GM12878 (cell line): ENCODE measurements around the gene PDGFC. TPM values are rescaled to one million over a fixed set of nuclear protein-coding genes. Genes with fewer than 3 reads are reported as not detected.

Source experiments
- ATAC-seq: fragments of 200-7000 bp; cut with Tn5 transposase; 3 replicates; pipeline ENCODE4 v1.9.1; 2020; ENCODE audit warnings: mild to moderate bottlenecking, moderate library complexity
- BruUV-seq: library from RNA; stranded (reverse); fragments of 400-500 nt; replicated peaks from 2 replicates; lab custom pipeline; 2021; lab: Mats Ljungman, UMichigan
- CTCF ChIA-PET: fragments of 300-600 bp; sonication (Branson Sonifier 250); formaldehyde crosslinking; extraction: SDS; loops from one replicate; lab custom pipeline; 2021; ENCODE audit warnings: inconsistent platforms; lab: Yijun Ruan, JAX
- POLR2A ChIA-PET: fragments of 350-600 bp; formaldehyde crosslinking; extraction: SDS; loops from one replicate; lab custom pipeline; 2021; ENCODE audit warnings: inconsistent platforms; lab: Charles Lee
- RAD21 ChIA-PET: fragments of 300-600 bp; sonication (Branson Sonifier 250); formaldehyde crosslinking; loops from one replicate; lab custom pipeline; 2023; ENCODE audit warnings: antibody characterized with exemption; ENCODE audit not compliant: unreplicated experiment; lab: Charles Lee
- SMC1A ChIA-PET: fragments of 300-600 bp; sonication (Branson Sonifier 250); formaldehyde crosslinking; loops from one replicate; lab custom pipeline; 2023; ENCODE audit not compliant: unreplicated experiment, uncharacterized antibody; lab: Charles Lee
- DNase-seq: peaks from one replicate; pipeline ENCODE4 v3.0.0-alpha.2; 2011; ENCODE audit warnings: low read depth, low spot score
- FAIRE-seq: peaks from 3 replicates; lab custom pipeline; 2011; peaks lifted over from hg19 to GRCh38; lab: Jason Lieb, UNC
- H2AFZ ChIP-seq: 2 replicates; pipeline ENCODE4 v1.6.0; 2011; ENCODE audit warnings: low read depth, low read length, control low read depth; ENCODE audit not compliant: control insufficient read depth
- H3K27ac ChIP-seq: 2 replicates; pipeline ENCODE4 v1.5.1; 2011; ENCODE audit warnings: control low read depth; ENCODE audit not compliant: control insufficient read depth, insufficient read depth
- H3K27me3 ChIP-seq, 2 experiments: replicated peaks in 1 of 2; 2 replicates each; pipeline versions ENCODE4 v1.6.0 to v1.6.1; 2011; ENCODE audit warnings: low read length in 1 of 2; ENCODE audit not compliant: control insufficient read depth in 2 of 2, insufficient read depth in 2 of 2
- H3K36me3 ChIP-seq, 2 experiments: 2 replicates each; pipeline ENCODE4 v1.5.1; 2011; ENCODE audit warnings: low read length in 1 of 2; ENCODE audit not compliant: control insufficient read depth in 2 of 2, insufficient read depth in 2 of 2
- H3K4me1 ChIP-seq: 2 replicates; pipeline ENCODE4 v1.6.1; 2011; ENCODE audit warnings: mild to moderate bottlenecking, low read length, moderate library complexity, mixed read lengths; ENCODE audit not compliant: control insufficient read depth, insufficient read depth
- H3K4me2 ChIP-seq: 2 replicates; pipeline ENCODE4 v1.6.0; 2011; ENCODE audit warnings: control low read depth; ENCODE audit not compliant: control insufficient read depth, insufficient read depth
- H3K4me3 ChIP-seq: fragments of 200-600 bp; sonication (generic); 2 replicates; pipeline ENCODE4 v1.5.1; 2016
- H3K79me2 ChIP-seq: 2 replicates; pipeline ENCODE4 v1.6.0; 2011; ENCODE audit warnings: low read length; ENCODE audit not compliant: control insufficient read depth, insufficient read depth
- H3K9ac ChIP-seq: 2 replicates; pipeline ENCODE4 v1.8.0; 2011; ENCODE audit warnings: low read length, control low read depth, mixed read lengths; ENCODE audit not compliant: control insufficient read depth, insufficient read depth
- H3K9me3 ChIP-seq: replicated peaks from 3 replicates; pipeline ENCODE4 v1.5.1; 2011; ENCODE audit warnings: mild to moderate bottlenecking, low read length; ENCODE audit not compliant: control insufficient read depth, insufficient read depth
- H4K20me1 ChIP-seq: 2 replicates; pipeline ENCODE4 v1.6.0; 2011; ENCODE audit not compliant: control insufficient read depth, insufficient read depth
- ASH2L ChIP-seq: fragments of 300-600, 200-600 bp; sonication (generic); IDR thresholded peaks from 2 replicates; pipeline ENCODE4 v1.6.1; 2017; ENCODE audit warnings: low read depth, mild to moderate bottlenecking, borderline replicate concordance
- CHD2 ChIP-seq: IDR thresholded peaks from 2 replicates; pipeline ENCODE4 v1.6.1; 2011; ENCODE audit warnings: low read depth, low read length, improper control_type of control experiment, borderline replicate concordance
- CREB1 ChIP-seq: IDR thresholded peaks from 2 replicates; pipeline ENCODE4 v1.6.1; 2012; ENCODE audit warnings: low read depth, mild to moderate bottlenecking, inconsistent platforms
- EED ChIP-seq: sonication (generic); IDR thresholded peaks from 2 replicates; pipeline ENCODE4 v1.6.1; 2016; ENCODE audit warnings: antibody characterized with exemption, low read depth
- HCFC1 ChIP-seq: fragments of 150-350 bp; IDR thresholded peaks from 2 replicates; pipeline ENCODE4 v1.6.1; 2014; ENCODE audit warnings: low read length
- HDAC2 ChIP-seq: fragments of 200-600 bp; sonication (generic); IDR thresholded peaks from 2 replicates; pipeline ENCODE4 v1.6.1; 2017
- LARP7 ChIP-seq: fragments of 450-650 bp; IDR thresholded peaks from 2 replicates; pipeline ENCODE4 v1.6.1; 2017; ENCODE audit warnings: mild to moderate bottlenecking
- MYB ChIP-seq: fragments of 150-350 bp; IDR thresholded peaks from 2 replicates; pipeline ENCODE4 v1.6.1; 2014; ENCODE audit warnings: mild to moderate bottlenecking, low read depth, low read length, borderline replicate concordance
- SKIL ChIP-seq: fragments of 450-650 bp; IDR thresholded peaks from 2 replicates; pipeline ENCODE4 v1.6.1; 2017; ENCODE audit warnings: mild to moderate bottlenecking, low read depth, inconsistent platforms; ENCODE audit not compliant: poor library complexity, severe bottlenecking
- SMARCA5 ChIP-seq: fragments of 450-650 bp; IDR thresholded peaks from 2 replicates; pipeline ENCODE4 v1.6.1; 2017; ENCODE audit warnings: mild to moderate bottlenecking
- STAT3 ChIP-seq: IDR thresholded peaks from 2 replicates; pipeline ENCODE4 v1.6.1; 2011; ENCODE audit warnings: low read depth, low read length, improper control_type of control experiment
- YBX1 ChIP-seq: fragments of 450-650 bp; IDR thresholded peaks from 2 replicates; pipeline ENCODE4 v1.6.1; 2016; ENCODE audit warnings: antibody characterized with exemption
- YY1 ChIP-seq: IDR thresholded peaks from 2 replicates; pipeline ENCODE4 v1.6.1; 2011; ENCODE audit warnings: low read depth, mild to moderate bottlenecking, low read length
- ZSCAN29 ChIP-seq: fragments of 450-650 bp; IDR thresholded peaks from 2 replicates; pipeline ENCODE4 v1.6.1; 2017; ENCODE audit warnings: mild to moderate bottlenecking, moderate library complexity
- WGBS: methylation state at CpG from one replicate; pipeline ENCODE4 v1.1.6; 2016; ENCODE audit warnings: low lambda C conversion rate; ENCODE audit not compliant: insufficient replicate concordance, insufficient coverage; ENCODE audit errors: missing lambda C conversion rate; 5-methylcytosine and 5-hydroxymethylcytosine counted together
- in situ Hi-C: fragments of 300-500 bp; cut with MboI; formaldehyde crosslinking; loops from 9 replicates; pipeline ENCODE4 v1.14.3; 2018; ENCODE audit warnings: mixed read lengths
- intact Hi-C: fragments of 100-400 bp; cut with micrococcal nuclease; formaldehyde crosslinking; loops from one replicate; pipeline ENCODE4 v1.14.2; 2022; ENCODE audit not compliant: unreplicated experiment
- polyA plus RNA-seq, 11 experiments: library from polyadenylated mRNA; depleted of rRNA in 4 of 11; unstranded in 6 of 11; stranded (reverse) in 5 of 11; fragments of >200 nt; fragmentation: Nextera tagmentation in 4 of 11; fragmentation: Illumina TruSeq in 1 of 11; extraction: Ambion mirVana in 4 of 11; extraction: Trizol in 1 of 11; gene quantifications; 1 replicate in 1 of 11; 2 replicates in 10 of 11; pipeline versions ENCODE4 v1.2.1 to v1.2.3, GENCODE V29; 2011 to 2016; ENCODE audit warnings: inconsistent platforms in 2 of 11, missing spikeins in 2 of 11, low read depth in 1 of 11
- total RNA-seq, 4 experiments: library from RNA; depleted of rRNA in 3 of 4; stranded (reverse); fragments of >200 nt in 3 of 4; fragmentation: Illumina TruSeq in 1 of 4; extraction: Trizol in 1 of 4; gene quantifications; 2 replicates each; pipeline versions ENCODE4 v1.2.1 to v1.2.3, GENCODE V29; 2013 to 2021
- TF ChIP-seq, protein P1 (sequence below): fragments of 450-650 bp; IDR thresholded peaks from 2 replicates; pipeline ENCODE4 v1.6.1; 2017; ENCODE audit warnings: low read depth, mild to moderate bottlenecking, moderate library complexity
- TF ChIP-seq, protein P2 (sequence below): IDR thresholded peaks from 2 replicates; pipeline ENCODE4 v1.6.1; 2011; ENCODE audit warnings: low read depth, low read length, improper control_type of control experiment, borderline replicate concordance

Gene PDGFC
- total and polyA plus RNA-seq, 10 of the 15 experiments (the other 5 are each of a cell fraction or from before 2014, with no cell fraction given) = 0.02 to 0.18 TPM; not detected in 8

DNA sequence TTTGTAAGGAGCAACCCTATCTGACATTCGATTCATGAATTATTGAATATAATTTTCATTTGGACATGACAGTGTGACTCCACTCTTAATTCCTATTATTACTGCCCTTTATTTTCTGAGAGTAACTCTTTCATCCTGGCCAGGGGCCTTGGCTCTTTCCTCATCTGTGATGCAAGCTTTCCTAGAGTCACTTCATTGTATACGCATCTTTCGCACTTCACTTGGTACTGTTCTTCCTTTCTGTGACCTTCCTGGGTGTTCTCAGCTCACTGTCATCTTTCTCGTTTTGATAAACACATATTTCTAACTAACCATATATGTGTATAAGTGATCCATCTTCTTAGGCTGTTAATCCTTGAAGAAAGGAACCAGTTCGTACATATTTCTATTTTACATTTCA lies 160.3 kb downstream of the PDGFC start:
- ATAC-seq = no peak
- CTCF ChIA-PET = no interaction called here
- no peak for TF ChIP-seq HCFC1
- no peak for TF ChIP-seq ASH2L
- TF ChIP-seq LARP7 = no peak
- TF ChIP-seq, protein P1, sequence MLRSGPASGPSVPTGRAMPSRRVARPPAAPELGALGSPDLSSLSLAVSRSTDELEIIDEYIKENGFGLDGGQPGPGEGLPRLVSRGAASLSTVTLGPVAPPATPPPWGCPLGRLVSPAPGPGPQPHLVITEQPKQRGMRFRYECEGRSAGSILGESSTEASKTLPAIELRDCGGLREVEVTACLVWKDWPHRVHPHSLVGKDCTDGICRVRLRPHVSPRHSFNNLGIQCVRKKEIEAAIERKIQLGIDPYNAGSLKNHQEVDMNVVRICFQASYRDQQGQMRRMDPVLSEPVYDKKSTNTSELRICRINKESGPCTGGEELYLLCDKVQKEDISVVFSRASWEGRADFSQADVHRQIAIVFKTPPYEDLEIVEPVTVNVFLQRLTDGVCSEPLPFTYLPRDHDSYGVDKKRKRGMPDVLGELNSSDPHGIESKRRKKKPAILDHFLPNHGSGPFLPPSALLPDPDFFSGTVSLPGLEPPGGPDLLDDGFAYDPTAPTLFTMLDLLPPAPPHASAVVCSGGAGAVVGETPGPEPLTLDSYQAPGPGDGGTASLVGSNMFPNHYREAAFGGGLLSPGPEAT = no peak
- TF ChIP-seq YBX1 = no peak
- TF ChIP-seq YY1 = no peak
- TF ChIP-seq CHD2 = no peak
- TF ChIP-seq, protein P2, sequence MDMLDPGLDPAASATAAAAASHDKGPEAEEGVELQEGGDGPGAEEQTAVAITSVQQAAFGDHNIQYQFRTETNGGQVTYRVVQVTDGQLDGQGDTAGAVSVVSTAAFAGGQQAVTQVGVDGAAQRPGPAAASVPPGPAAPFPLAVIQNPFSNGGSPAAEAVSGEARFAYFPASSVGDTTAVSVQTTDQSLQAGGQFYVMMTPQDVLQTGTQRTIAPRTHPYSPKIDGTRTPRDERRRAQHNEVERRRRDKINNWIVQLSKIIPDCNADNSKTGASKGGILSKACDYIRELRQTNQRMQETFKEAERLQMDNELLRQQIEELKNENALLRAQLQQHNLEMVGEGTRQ = no peak
- no peak for TF ChIP-seq HDAC2
- TF ChIP-seq CREB1 = no peak
- TF ChIP-seq SKIL = no peak
- TF ChIP-seq MYB = no peak
- TF ChIP-seq ZSCAN29 = no peak
- no peak for TF ChIP-seq SMARCA5
- TF ChIP-seq STAT3 = no peak
- TF ChIP-seq EED = no peak
- FAIRE-seq = no peak
- DNase-seq = no peak
- POLR2A ChIA-PET = no interaction called here
- H3K79me2 ChIP-seq = no peaks in the 10 kb centered on the region
- no TSS peak for BruUV-seq
- 42% methylated on average over 5 of the region's 5 CpGs for WGBS
- no peak overlapping the region for H3K9ac ChIP-seq
- RAD21 ChIA-PET = interaction anchor here (1.1 kb wide), 1 partner anchor 11 kb away, joined by 3 read pairs; no protein-coding TSS in a partner anchor
- H3K9me3 ChIP-seq = no peaks in the 10 kb centered on the region
- no peak overlapping the region for H3K27ac ChIP-seq
- H3K4me3 ChIP-seq = no peak overlapping the region
- H3K4me1 ChIP-seq = no peaks in the 10 kb centered on the region
- H3K36me3 ChIP-seq = no peaks in the 10 kb centered on the region
- SMC1A ChIA-PET = no interaction called here
- intact Hi-C loops = no loop called here
- H3K27me3 ChIP-seq = no peaks in the 10 kb centered on the region
- H2AFZ ChIP-seq = no peak overlapping the region
- in situ Hi-C loops = no loop called here
- no peak overlapping the region for H3K4me2 ChIP-seq
- no peaks in the 10 kb centered on the region for H4K20me1 ChIP-seq
